Measurements from ENCODE around the gene TRDN.
"Not testable (repeated sequence)": the region's sequence is repeated elsewhere in the genome, so short reads cannot be mapped to it uniquely, and the experiment has no call there.

Gene TRDN

GRCh38 chr6:123402052-123402451 is 234.7 kb downstream of the TRDN start:
- peak; percentile 12 for DNase-seq (ENCODE audit: low read depth)

GRCh38 chr6:123398072-123398471 is 238.7 kb downstream of the TRDN start:
- DNase-seq (ENCODE audit: low read depth), result no peak

DNA sequence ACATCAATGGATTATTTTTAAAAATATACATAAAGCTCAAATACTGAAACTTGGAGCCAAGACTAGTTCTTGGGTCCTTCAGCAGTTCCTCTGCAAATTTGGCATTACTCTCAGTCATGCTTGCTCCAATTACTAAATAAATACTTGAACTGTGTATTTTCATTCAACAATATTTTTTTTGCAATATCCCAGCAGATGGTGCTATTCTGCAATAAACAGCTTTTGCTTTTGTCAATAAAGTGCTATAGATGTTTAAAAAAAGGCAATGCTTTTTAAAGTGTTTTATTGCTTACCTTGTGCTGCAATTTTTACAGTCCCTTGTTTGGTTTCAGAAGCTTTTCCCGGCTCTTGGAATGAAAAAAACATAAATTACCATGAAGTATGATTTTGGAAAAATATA is 243.4 kb downstream of the TRDN start:
- DNase-seq (ENCODE audit: low read depth), result peak; percentile 12

GRCh38 chr6:123383718-123384117 is 253.0 kb downstream of the TRDN start:
- DNase-seq (ENCODE audit: low read depth), result no peak

- DNase-seq (ENCODE audit: low read depth), result peak; percentile 26
These were observed 256.5 kb downstream of the TRDN start for GRCh38 chr6:123380257-123380656.

DNA sequence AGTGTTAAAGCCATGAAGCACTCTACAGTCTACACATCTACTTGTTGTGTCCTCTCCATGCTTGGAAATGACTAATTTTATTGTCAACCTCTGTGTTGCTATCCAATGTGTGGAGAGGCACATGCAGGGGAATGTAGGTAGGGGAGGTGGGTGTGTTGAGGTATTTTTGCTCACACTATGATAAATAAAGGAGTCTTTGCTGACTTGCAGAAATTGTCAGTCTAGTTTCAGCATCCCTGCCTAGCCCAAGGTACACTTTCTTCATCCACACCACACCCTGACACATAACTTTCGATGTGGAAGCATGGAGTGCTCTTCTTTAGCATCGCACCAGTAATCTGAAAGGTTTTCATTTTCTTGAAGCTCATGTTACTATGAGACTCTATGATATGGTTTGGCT is 264.0 kb downstream of the TRDN start:
- no peak for DNase-seq (ENCODE audit: low read depth)

DNA sequence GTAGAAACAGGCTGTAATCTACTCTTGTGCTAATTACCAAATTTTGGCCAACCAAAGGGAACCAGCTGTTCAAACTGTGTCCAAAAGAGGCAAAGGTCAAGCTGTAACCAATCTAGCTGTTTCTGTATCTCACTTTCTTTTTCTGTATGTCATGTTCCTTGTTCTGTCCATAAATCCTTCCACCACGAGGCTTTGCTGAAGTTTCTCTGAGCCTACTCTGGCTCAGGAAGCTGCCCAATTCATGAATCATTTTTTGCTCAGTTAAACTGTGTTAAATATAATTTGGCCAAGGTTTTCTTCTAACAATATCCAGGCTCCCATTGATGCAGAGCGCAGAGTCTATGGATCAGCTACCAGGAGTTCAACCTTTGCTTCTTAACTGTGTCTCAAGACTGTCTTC is 272.8 kb downstream of the TRDN start:
- no peak for DNase-seq (ENCODE audit: low read depth)

GRCh38 chr6:123360359-123360758 is 276.4 kb downstream of the TRDN start:
- no peak for DNase-seq (ENCODE audit: low read depth)

DNA sequence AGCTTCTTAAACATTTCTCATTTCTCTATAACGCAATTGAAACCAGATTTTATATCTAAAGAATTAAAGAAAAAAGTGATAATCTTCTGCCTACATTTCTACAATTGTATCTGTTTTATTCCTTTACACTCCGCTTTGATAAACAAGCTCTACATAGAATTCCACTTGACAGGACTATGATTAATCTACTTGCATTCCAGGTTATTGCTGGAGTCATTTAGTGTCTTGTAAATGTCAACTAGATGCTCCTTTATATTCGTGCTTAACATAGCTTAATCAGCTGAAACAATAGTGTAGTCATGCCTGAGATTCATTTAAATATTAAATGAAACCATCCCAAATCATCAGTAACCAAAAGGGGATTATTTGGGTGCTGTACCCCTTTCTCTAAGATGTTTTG is 284.0 kb downstream of the TRDN start:
- DNase-seq (ENCODE audit: low read depth), result no peak

GRCh38 chr6:123352279-123352678 is 284.5 kb downstream of the TRDN start:
- DNase-seq (ENCODE audit: low read depth), result no peak

DNA sequence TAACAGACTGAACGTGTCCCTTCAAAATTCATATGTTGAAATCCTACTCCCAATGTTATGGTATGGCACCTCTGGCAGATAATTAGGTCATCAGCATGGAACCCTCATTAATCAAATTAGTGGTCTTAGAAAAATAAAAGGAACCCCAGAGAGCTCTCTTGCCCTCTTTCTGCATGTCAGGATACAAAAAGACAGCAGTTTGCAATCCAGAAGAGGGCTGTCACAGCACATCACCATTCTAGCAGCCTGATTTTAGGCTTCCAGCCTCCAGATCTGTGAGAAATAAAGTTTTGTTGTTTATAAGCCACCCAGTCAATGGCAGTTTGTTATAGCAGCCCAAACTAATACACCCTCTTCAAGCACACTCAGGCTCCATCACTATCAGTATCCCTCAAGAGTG is 292.9 kb downstream of the TRDN start:
- DNase-seq (ENCODE audit: low read depth), result no peak

- peak; percentile 0 for DNase-seq (ENCODE audit: low read depth)
These were observed 298.4 kb downstream of the TRDN start for GRCh38 chr6:123338394-123338793.

DNA sequence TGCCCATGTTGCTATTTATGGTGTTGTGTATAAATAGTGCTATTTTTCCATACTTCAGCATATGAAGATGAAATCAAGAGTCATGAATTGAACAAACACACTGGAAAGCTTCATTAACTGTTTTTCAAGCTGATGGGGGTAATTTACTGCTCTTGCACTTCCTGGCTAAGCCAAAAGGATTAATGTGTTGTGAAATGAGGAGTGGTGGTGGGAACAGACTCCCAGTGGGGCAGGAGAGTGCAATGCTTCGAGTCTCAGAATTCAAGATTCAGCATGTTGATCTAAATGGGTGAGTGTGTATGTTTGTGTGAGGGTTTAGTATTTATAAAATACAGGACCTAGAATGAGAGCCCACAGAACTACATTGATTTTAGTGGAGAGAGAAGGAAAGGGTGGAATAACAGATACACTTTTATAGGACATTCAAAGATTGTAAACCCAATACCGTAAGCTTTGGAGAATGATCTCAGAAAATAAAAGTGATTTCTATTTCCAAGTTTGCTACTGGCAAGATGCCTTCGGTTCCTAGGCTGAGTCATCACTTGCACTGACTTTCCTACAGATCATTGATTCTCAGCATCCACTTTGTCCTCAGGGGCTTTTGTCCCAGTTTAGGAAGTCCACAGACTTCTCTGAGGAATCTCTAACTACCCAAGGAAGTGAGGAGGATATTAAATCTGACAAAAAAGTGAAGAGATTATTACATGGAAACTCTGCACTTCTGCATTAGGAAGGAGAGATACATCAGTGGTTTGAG is 303.6 kb downstream of the TRDN start:
- peak; percentile 0 for DNase-seq (ENCODE audit: low read depth)

GRCh38 chr6:123332070-123332469 is 304.7 kb downstream of the TRDN start:
- no peak for DNase-seq (ENCODE audit: low read depth)

- no peak for DNase-seq (ENCODE audit: low read depth)
These were observed 307.4 kb downstream of the TRDN start for GRCh38 chr6:123329337-123329736.

DNA sequence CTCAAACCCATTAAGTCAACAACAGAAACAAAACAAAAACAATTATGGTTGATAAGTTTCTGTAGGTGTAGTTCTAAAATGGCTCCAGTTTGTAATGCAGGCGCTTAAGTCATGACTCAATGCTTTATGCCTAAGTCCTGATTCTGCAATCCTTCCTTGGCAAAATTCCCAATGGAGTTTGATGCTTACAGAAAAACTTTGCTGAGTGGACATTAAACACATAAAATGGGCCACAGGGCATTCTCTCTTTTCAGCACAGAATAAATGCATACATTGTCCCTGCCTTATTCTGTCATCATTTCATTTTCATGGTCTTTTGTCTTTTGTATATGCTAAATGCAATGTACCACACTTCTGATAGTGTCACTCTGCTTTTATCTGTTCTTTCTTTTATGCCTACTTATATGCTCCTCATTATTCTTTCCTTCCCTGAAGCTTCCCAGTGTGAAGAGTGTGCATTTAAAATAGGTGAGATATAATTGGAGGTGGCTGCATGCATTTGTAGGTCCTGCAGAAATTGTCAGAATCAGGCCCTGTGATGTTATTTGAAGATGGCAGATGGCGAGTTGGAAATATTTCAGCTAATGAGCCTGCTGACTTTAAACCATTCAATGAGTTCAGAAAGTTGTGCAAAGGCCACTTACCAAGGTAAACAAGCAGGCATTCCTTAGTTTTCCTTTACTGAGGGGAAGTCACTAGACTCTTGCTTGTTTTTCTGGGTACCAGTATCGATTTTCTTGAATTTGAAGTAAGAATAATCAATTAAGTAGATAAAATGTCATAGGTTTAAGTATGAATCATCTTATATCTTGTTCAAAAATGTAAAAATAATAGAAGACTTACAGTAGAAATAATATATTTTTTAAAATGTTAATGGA is 313.1 kb downstream of the TRDN start:
- DNase-seq (ENCODE audit: low read depth), result peak; percentile 73

DNA sequence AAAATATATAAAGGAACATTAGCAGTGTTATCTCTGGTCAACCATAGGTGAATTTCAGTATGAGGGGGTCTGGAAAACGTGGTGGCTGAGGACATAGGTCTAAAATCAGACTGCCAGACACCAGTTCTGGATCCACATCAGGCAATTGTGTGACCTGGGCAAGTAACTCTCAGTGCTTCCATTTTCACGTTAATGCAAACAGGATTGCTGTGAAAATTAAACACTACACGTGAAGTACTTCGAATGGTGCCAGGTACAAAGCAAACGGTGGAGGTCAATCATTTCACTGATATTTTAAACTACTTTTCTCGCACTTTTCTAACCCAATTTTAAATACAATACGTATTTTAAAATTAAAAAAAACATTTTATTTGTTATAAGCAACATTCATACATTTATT is 315.7 kb downstream of the TRDN start:
- no peak for DNase-seq (ENCODE audit: low read depth)

DNA sequence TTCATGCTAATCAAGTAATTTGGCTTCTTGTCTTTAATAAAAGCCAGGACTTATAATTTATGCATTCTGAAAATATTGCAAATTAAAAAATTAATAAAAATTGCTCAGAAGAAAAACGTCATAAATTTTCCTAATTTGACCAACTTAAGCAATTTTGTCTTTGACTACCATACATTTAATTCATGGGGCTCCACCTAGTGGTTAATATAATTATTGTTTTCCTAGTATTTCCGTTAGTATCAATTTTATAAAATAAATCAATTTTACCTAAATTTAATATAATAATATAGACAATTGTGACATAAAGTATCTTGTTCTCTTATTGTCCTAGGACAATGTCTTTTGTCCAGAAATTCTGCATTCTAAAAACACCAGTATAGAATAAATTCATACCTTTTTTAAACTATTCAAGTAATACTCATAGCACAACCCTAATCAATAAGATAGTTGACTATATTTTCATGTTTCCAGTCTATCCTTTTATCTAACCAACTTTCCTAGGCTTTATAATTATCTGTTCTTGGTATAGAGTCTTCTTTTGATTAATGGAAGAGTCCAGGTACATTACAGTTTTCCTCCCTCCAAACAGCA is 319.9 kb downstream of the TRDN start:
- DNase-seq (ENCODE audit: low read depth), result peak; percentile 7

GRCh38 chr6:123314459-123314858 is 322.3 kb downstream of the TRDN start:
- not testable (repeated sequence) for DNase-seq (ENCODE audit: low read depth)

- DNase-seq (ENCODE audit: low read depth), result no peak
These were observed 327.6 kb downstream of the TRDN start for GRCh38 chr6:123309130-123309529.

DNA sequence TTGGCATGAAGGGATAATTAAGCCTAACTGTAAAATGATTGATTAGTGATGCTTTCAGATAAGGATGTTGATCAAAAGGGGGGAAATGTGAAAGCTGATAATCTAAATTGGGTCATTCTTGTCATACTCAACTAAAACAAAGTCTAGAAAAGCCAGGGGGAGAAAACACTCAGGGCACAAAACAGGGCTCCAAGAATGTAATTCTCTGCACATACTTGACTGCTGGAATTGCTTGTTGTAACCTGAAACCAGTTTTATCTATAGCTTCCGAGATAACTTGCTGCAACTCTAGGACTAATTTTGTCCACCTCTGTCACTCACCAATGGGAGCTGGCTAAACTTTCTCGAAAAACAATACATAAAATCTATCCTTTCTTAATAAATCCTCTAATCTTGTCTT is 330.4 kb downstream of the TRDN start:
- DNase-seq (ENCODE audit: low read depth), result no peak

DNA sequence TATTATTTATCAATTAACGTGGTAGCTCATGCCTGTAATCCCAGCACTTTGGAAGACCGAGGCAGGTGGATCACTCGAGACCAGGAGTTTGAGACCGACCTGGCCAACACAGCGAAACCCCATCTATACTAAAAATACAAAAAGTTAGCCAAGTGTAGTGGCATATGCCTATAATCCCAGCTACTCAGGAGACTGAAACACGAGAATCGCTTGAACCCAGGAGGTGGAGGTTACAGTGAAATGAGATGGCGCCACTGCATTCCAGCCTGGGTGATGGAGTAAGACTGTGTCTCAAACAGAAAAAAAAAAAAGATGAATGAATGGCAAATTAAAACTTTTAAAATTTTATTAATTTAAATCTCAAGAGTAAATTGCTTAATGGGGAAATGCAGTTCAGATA is 341.1 kb downstream of the TRDN start:
- no peak for DNase-seq (ENCODE audit: low read depth)

DNA sequence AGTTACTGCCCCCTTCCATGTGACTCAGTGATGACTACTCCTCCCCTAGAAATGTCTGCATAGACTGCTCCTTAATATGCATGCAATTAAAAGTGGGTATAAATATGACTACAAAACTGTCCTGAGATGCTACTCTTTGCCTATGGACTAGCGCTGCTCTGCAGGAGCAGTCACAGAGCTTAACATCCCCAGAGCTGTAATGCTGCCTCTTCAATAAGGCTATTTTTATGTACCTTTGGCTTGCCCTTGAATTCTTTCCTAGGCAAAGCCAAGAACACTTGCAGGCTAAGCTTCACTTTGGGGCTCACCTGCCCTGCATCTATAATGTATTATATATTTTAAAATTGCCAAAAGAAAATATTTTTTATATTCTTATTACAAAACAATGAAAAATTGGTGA is 341.6 kb downstream of the TRDN start:
- DNase-seq (ENCODE audit: low read depth), result no peak

All from amniotic epithelial cell (primary cell).